IPS DF 6.9 (cell line): ENCODE results near the gene RASGRP3.

Experiments used
- DNase-seq: peaks from one replicate; pipeline ENCODE4 v3.0.0-alpha.2; 2013; ENCODE audit warnings: low read depth, low spot score
- H3K27ac ChIP-seq: one replicate; pipeline ENCODE4 v1.5.1; 2013; ENCODE audit warnings: low read length, control low read depth
- H3K27me3 ChIP-seq: 2 replicates; pipeline ENCODE4 v1.6.1; 2013; ENCODE audit warnings: mild to moderate bottlenecking, low read length; ENCODE audit not compliant: control insufficient read depth, insufficient read depth
- H3K36me3 ChIP-seq: 2 replicates; pipeline ENCODE4 v1.6.1; 2013; ENCODE audit warnings: low read length; ENCODE audit not compliant: control insufficient read depth, insufficient read depth
- H3K4me1 ChIP-seq: 2 replicates; pipeline ENCODE4 v1.6.1; 2013; ENCODE audit warnings: low read length; ENCODE audit not compliant: control insufficient read depth, insufficient read depth
- H3K4me3 ChIP-seq: 2 replicates; pipeline ENCODE4 v1.5.1; 2013; ENCODE audit warnings: mild to moderate bottlenecking, low read length
- H3K9me3 ChIP-seq: 2 replicates; pipeline ENCODE4 v1.6.1; 2013; ENCODE audit warnings: low read length, inconsistent platforms; ENCODE audit not compliant: control insufficient read depth, insufficient read depth
- WGBS: extraction: QIAGEN DNeasy Blood & Tissue Kit; methylation state at CpG from one replicate; pipeline ENCODE4 v1.1.7; 2013; ENCODE audit warnings: mixed read lengths, missing lambda C conversion rate; ENCODE audit not compliant: insufficient read length, insufficient coverage; 5-methylcytosine and 5-hydroxymethylcytosine counted together

Gene RASGRP3

GRCh38 chr2:33476131-33476792 lies at the start of gene RASGRP3:
Gene RASGRP3, plus strand, starts transcription at chr2:33476649. Its CDS starts 38,488 bp downstream, at chr2:33515137.
- Histone ChIP-seq H3K27ac (no peak within 1 kb of the TSS), H3K36me3 (no peaks in the 10 kb centered on the region), H3K27me3 (no peaks in the 10 kb centered on the region), H3K4me1 (peaks cover 2% of the 10 kb centered on the region; the same call in 1 of the 2 replicates), H3K4me3 (peak within 1 kb of the TSS; percentile 6; the same call in 1 of the 2 replicates), H3K9me3 (no peaks in the 10 kb centered on the region)
- DNase-seq, result no peak
- no CpG with 5 or more reads among the region's 18 CpGs for WGBS

- no peak for DNase-seq
- H3K4me1 ChIP-seq, result no peaks in the 10 kb centered on the region
Measured at GRCh38 chr2:33426666-33427231, 49.7 kb upstream of the RASGRP3 start.

GRCh38 chr2:33430077-33430476 lies 46.4 kb upstream of the RASGRP3 start:
- Histone ChIP-seq H3K27ac (no peak overlapping the region), H3K27me3 (no peaks in the 10 kb centered on the region), H3K4me3 (no peak overlapping the region), H3K36me3 (no peaks in the 10 kb centered on the region), H3K9me3 (no peaks in the 10 kb centered on the region), H3K4me1 (no peaks in the 10 kb centered on the region)
- no CpG with 5 or more reads among the region's 3 CpGs for WGBS
- no peak for DNase-seq

More at GRCh38 chr2:33426666-33427231, 49.7 kb upstream of the RASGRP3 start:
- Histone ChIP-seq H3K36me3 (no peaks in the 10 kb centered on the region), H3K27me3 (no peaks in the 10 kb centered on the region), H3K4me3 (no peak overlapping the region), H3K27ac (no peak overlapping the region), H3K9me3 (no peaks in the 10 kb centered on the region)
- WGBS, result no CpG with 5 or more reads among the region's 3 CpGs

GRCh38 chr2:33430856-33431255 lies 45.6 kb upstream of the RASGRP3 start:
- Histone ChIP-seq H3K27me3 (no peaks in the 10 kb centered on the region), H3K27ac (no peak overlapping the region), H3K4me3 (no peak overlapping the region), H3K4me1 (no peaks in the 10 kb centered on the region), H3K36me3 (no peaks in the 10 kb centered on the region), H3K9me3 (no peaks in the 10 kb centered on the region)
- DNase-seq, result no peak
- WGBS, result no CpG with 5 or more reads among the region's 1 CpG

- Histone ChIP-seq H3K4me3 (no peak overlapping the region), H3K4me1 (no peaks in the 10 kb centered on the region), H3K27me3 (no peaks in the 10 kb centered on the region), H3K36me3 (no peaks in the 10 kb centered on the region), H3K9me3 (no peaks in the 10 kb centered on the region), H3K27ac (no peak overlapping the region)
- no peak for DNase-seq
- WGBS, result no CpG with 5 or more reads among the region's 2 CpGs
Measured at GRCh38 chr2:33432871-33433270, 43.6 kb upstream of the RASGRP3 start.

- 100% methylated on average over 1 of the region's 7 CpGs for WGBS
- H3K4me1 ChIP-seq, result no peaks in the 10 kb centered on the region
Measured at GRCh38 chr2:33433279-33434235, 42.9 kb upstream of the RASGRP3 start.

GRCh38 chr2:33435518-33435917 lies 40.9 kb upstream of the RASGRP3 start:
- Histone ChIP-seq H3K36me3 (no peaks in the 10 kb centered on the region), H3K27ac (no peak overlapping the region), H3K27me3 (no peaks in the 10 kb centered on the region), H3K4me3 (no peak overlapping the region), H3K9me3 (no peaks in the 10 kb centered on the region), H3K4me1 (no peaks in the 10 kb centered on the region; the same call in 1 of the 2 replicates)
- DNase-seq, result no peak
- no CpG with 5 or more reads among the region's 8 CpGs for WGBS

More at GRCh38 chr2:33433279-33434235, 42.9 kb upstream of the RASGRP3 start:
- no peaks in the 10 kb centered on the region for H3K27me3 ChIP-seq
- H3K27ac ChIP-seq, result no peak overlapping the region
- DNase-seq, result no peak
- H3K36me3 ChIP-seq, result no peaks in the 10 kb centered on the region
- no peaks in the 10 kb centered on the region for H3K9me3 ChIP-seq
- H3K4me3 ChIP-seq, result no peak overlapping the region

GRCh38 chr2:33436083-33436482 lies 40.4 kb upstream of the RASGRP3 start:
- no peaks in the 10 kb centered on the region for H3K27me3 ChIP-seq
- H3K4me1 ChIP-seq, result no peaks in the 10 kb centered on the region; the same call in 1 of the 2 replicates
- H3K36me3 ChIP-seq, result no peaks in the 10 kb centered on the region
- no peak overlapping the region for H3K27ac ChIP-seq
- no peak overlapping the region for H3K4me3 ChIP-seq
- WGBS, result no CpG with 5 or more reads among the region's 1 CpG
- DNase-seq, result no peak
- no peaks in the 10 kb centered on the region for H3K9me3 ChIP-seq

- no peaks in the 10 kb centered on the region for H3K36me3 ChIP-seq
- WGBS, result no CpG with 5 or more reads among the region's 4 CpGs
- H3K27me3 ChIP-seq, result no peaks in the 10 kb centered on the region
- H3K4me3 ChIP-seq, result no peak overlapping the region
- no peak for DNase-seq
- no peak overlapping the region for H3K27ac ChIP-seq
- H3K9me3 ChIP-seq, result no peaks in the 10 kb centered on the region
- no peaks in the 10 kb centered on the region; the same call in 1 of the 2 replicates for H3K4me1 ChIP-seq
Measured at GRCh38 chr2:33437297-33437696, 39.2 kb upstream of the RASGRP3 start.

GRCh38 chr2:33437815-33438214 lies 38.6 kb upstream of the RASGRP3 start:
- no peak overlapping the region for H3K4me3 ChIP-seq
- no peaks in the 10 kb centered on the region for H3K9me3 ChIP-seq
- H3K36me3 ChIP-seq, result no peaks in the 10 kb centered on the region
- DNase-seq, result no peak
- H3K4me1 ChIP-seq, result no peaks in the 10 kb centered on the region; the same call in 1 of the 2 replicates
- H3K27ac ChIP-seq, result no peak overlapping the region
- no peaks in the 10 kb centered on the region for H3K27me3 ChIP-seq
- no CpG with 5 or more reads among the region's 2 CpGs for WGBS
